ENCODE results near the gene CKS2. TPM values are rescaled to one million over a fixed set of nuclear protein-coding genes. Genes with fewer than 3 reads are reported as not detected.
A peak's percentile ranks its signal among the peaks of the same experiment; 100 is the strongest.

The CKS2 gene
- total RNA-seq, 1 donor from 2014 or later: 23.7 TPM

GRCh38 chr9:89304020-89304833 is 6.8 kb upstream of the CKS2 start:
- Mint-ChIP-seq H3K4me3 (ENCODE audit: unreplicated experiment) (no peak overlapping the region), H3K27me3 (ENCODE audit: unreplicated experiment) (no peaks in the 10 kb centered on the region), H3K27ac (ENCODE audit: unreplicated experiment) (no peak overlapping the region), H3K9me3 (ENCODE audit: unreplicated experiment) (no peaks in the 10 kb centered on the region), H3K4me1 (ENCODE audit: unreplicated experiment) (peaks cover 2% of the 10 kb centered on the region), H3K36me3 (ENCODE audit: unreplicated experiment) (peaks cover 3% of the 10 kb centered on the region)
- TF ChIP-seq CTCF (IDR thresholded peaks at IDR 0.05): no peak
- no peak for DNase-seq (ENCODE audit: extremely low spot score, unreplicated experiment)

- no peaks in the 10 kb centered on the region for H3K27me3 Mint-ChIP-seq (ENCODE audit: unreplicated experiment)
- no peak overlapping the region for H3K4me3 Mint-ChIP-seq (ENCODE audit: unreplicated experiment)
- H3K36me3 Mint-ChIP-seq (ENCODE audit: unreplicated experiment): peaks cover 3% of the 10 kb centered on the region
- no peak for TF ChIP-seq CTCF (IDR thresholded peaks at IDR 0.05)
- H3K4me1 Mint-ChIP-seq (ENCODE audit: unreplicated experiment): peaks cover 3% of the 10 kb centered on the region
- H3K27ac Mint-ChIP-seq (ENCODE audit: unreplicated experiment): no peak overlapping the region
- no peak for DNase-seq (ENCODE audit: extremely low spot score, unreplicated experiment)
- H3K9me3 Mint-ChIP-seq (ENCODE audit: unreplicated experiment): no peaks in the 10 kb centered on the region
Observed at GRCh38 chr9:89304834-89305188, 6.2 kb upstream of the CKS2 start.

DNA sequence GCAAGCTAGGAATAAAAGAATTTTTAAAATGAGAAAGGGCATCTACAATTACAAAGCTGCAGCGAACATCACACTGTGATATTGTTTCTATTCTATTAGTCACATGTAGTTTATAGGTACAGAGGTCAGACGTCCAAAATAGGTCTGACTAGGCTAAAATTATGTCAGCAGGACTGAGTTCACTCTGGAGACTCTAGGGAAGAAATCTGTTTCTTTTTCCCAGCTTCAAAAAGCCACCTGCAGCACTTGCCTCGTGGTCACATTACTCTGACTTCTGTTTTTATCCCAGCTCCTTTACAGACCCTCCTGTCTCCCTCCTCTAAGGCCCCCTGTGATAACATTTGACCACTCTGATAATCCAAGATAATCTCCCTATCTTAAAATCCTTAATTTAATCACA is 5.1 kb upstream of the CKS2 start:
- Mint-ChIP-seq H3K4me1 (ENCODE audit: unreplicated experiment) (peaks cover 9% of the 10 kb centered on the region), H3K27me3 (ENCODE audit: unreplicated experiment) (no peaks in the 10 kb centered on the region), H3K4me3 (ENCODE audit: unreplicated experiment) (no peak overlapping the region), H3K9me3 (ENCODE audit: unreplicated experiment) (no peaks in the 10 kb centered on the region), H3K36me3 (ENCODE audit: unreplicated experiment) (peaks cover 3% of the 10 kb centered on the region), H3K27ac (ENCODE audit: unreplicated experiment) (no peak overlapping the region)
- TF ChIP-seq CTCF (IDR thresholded peaks at IDR 0.05): no peak
- no peak for DNase-seq (ENCODE audit: extremely low spot score, unreplicated experiment)

- peaks cover 3% of the 10 kb centered on the region for H3K36me3 Mint-ChIP-seq (ENCODE audit: unreplicated experiment)
- DNase-seq (ENCODE audit: extremely low spot score, unreplicated experiment): no peak
- no peaks in the 10 kb centered on the region for H3K27me3 Mint-ChIP-seq (ENCODE audit: unreplicated experiment)
- H3K4me1 Mint-ChIP-seq (ENCODE audit: unreplicated experiment): peaks cover 25% of the 10 kb centered on the region
- peak overlapping the region; percentile 99 for H3K27ac Mint-ChIP-seq (ENCODE audit: unreplicated experiment)
- H3K9me3 Mint-ChIP-seq (ENCODE audit: unreplicated experiment): no peaks in the 10 kb centered on the region
- no peak for TF ChIP-seq CTCF (IDR thresholded peaks at IDR 0.05)
- peak overlapping the region; percentile 91 for H3K4me3 Mint-ChIP-seq (ENCODE audit: unreplicated experiment)
Observed at GRCh38 chr9:89309166-89309565, 1.8 kb upstream of the CKS2 start.

GRCh38 chr9:89309608-89310474 is 1.2 kb upstream of the CKS2 start:
- H3K27me3 Mint-ChIP-seq (ENCODE audit: unreplicated experiment): no peaks in the 10 kb centered on the region
- peaks cover 3% of the 10 kb centered on the region for H3K36me3 Mint-ChIP-seq (ENCODE audit: unreplicated experiment)
- no peak for DNase-seq (ENCODE audit: extremely low spot score, unreplicated experiment)
- no peaks in the 10 kb centered on the region for H3K9me3 Mint-ChIP-seq (ENCODE audit: unreplicated experiment)
- H3K4me1 Mint-ChIP-seq (ENCODE audit: unreplicated experiment): peaks cover 32% of the 10 kb centered on the region
- no peak for TF ChIP-seq CTCF (IDR thresholded peaks at IDR 0.05)
- H3K4me3 Mint-ChIP-seq (ENCODE audit: unreplicated experiment): peak overlapping the region; percentile 91
- peak overlapping the region; percentile 99 for H3K27ac Mint-ChIP-seq (ENCODE audit: unreplicated experiment)
